ENCODE measurements around the gene PEBP1.

PEBP1 gene

GRCh38 chr12:118187751-118188435 is 52.0 kb downstream of the PEBP1 start:
- Histone ChIP-seq H3K27me3 (replicated peaks; ENCODE audit: control insufficient read depth, insufficient read depth, low read length, poor library complexity, severe bottlenecking) (no peaks in the 10 kb centered on the region), H3K36me3 (ENCODE audit: control insufficient read depth, insufficient read depth, low read length) (peaks cover 20% of the 10 kb centered on the region), H3K4me1 (ENCODE audit: control insufficient read depth, insufficient read depth, low read length, poor library complexity, severe bottlenecking) (no peaks in the 10 kb centered on the region), H3K4me3 (ENCODE audit: insufficient read depth, low read depth, low read length, poor library complexity, severe bottlenecking) (no peak overlapping the region), H3K27ac (ENCODE audit: insufficient read depth, low read length, poor library complexity, severe bottlenecking) (no peak overlapping the region), H3K9me3 (ENCODE audit: control insufficient read depth, low read length) (no peaks in the 10 kb centered on the region)
- DNase-seq = no peak

- DNase-seq = no peak
- H3K36me3 ChIP-seq (ENCODE audit: control insufficient read depth, insufficient read depth, low read length) = peaks cover 27% of the 10 kb centered on the region
- H3K27me3 ChIP-seq (replicated peaks; ENCODE audit: control insufficient read depth, insufficient read depth, low read length, poor library complexity, severe bottlenecking) = no peaks in the 10 kb centered on the region
- no peaks in the 10 kb centered on the region for H3K4me1 ChIP-seq (ENCODE audit: control insufficient read depth, insufficient read depth, low read length, poor library complexity, severe bottlenecking)
- H3K4me3 ChIP-seq (ENCODE audit: insufficient read depth, low read depth, low read length, poor library complexity, severe bottlenecking) = no peak overlapping the region
- H3K27ac ChIP-seq (ENCODE audit: insufficient read depth, low read length, poor library complexity, severe bottlenecking) = no peak overlapping the region
- no peaks in the 10 kb centered on the region for H3K9me3 ChIP-seq (ENCODE audit: control insufficient read depth, low read length)
Observed at GRCh38 chr12:118188690-118189371, 52.9 kb downstream of the PEBP1 start.

- Histone ChIP-seq H3K27ac (ENCODE audit: insufficient read depth, low read length, poor library complexity, severe bottlenecking) (no peak overlapping the region), H3K4me3 (ENCODE audit: insufficient read depth, low read depth, low read length, poor library complexity, severe bottlenecking) (no peak overlapping the region), H3K4me1 (ENCODE audit: control insufficient read depth, insufficient read depth, low read length, poor library complexity, severe bottlenecking) (no peaks in the 10 kb centered on the region), H3K9me3 (ENCODE audit: control insufficient read depth, low read length) (no peaks in the 10 kb centered on the region), H3K36me3 (ENCODE audit: control insufficient read depth, insufficient read depth, low read length) (peaks cover 35% of the 10 kb centered on the region), H3K27me3 (replicated peaks; ENCODE audit: control insufficient read depth, insufficient read depth, low read length, poor library complexity, severe bottlenecking) (no peaks in the 10 kb centered on the region)
- no peak for DNase-seq
Observed at GRCh38 chr12:118189741-118190191, 53.8 kb downstream of the PEBP1 start.

GRCh38 chr12:118190266-118190665 is 54.3 kb downstream of the PEBP1 start:
- Histone ChIP-seq H3K4me3 (ENCODE audit: insufficient read depth, low read depth, low read length, poor library complexity, severe bottlenecking) (no peak overlapping the region), H3K4me1 (ENCODE audit: control insufficient read depth, insufficient read depth, low read length, poor library complexity, severe bottlenecking) (no peaks in the 10 kb centered on the region), H3K27me3 (replicated peaks; ENCODE audit: control insufficient read depth, insufficient read depth, low read length, poor library complexity, severe bottlenecking) (no peaks in the 10 kb centered on the region), H3K27ac (ENCODE audit: insufficient read depth, low read length, poor library complexity, severe bottlenecking) (no peak overlapping the region), H3K36me3 (ENCODE audit: control insufficient read depth, insufficient read depth, low read length) (peaks cover 36% of the 10 kb centered on the region), H3K9me3 (ENCODE audit: control insufficient read depth, low read length) (no peaks in the 10 kb centered on the region)
- DNase-seq = no peak

GRCh38 chr12:118193477-118193876 is 57.6 kb downstream of the PEBP1 start:
- Histone ChIP-seq H3K9me3 (ENCODE audit: control insufficient read depth, low read length) (no peaks in the 10 kb centered on the region), H3K27me3 (replicated peaks; ENCODE audit: control insufficient read depth, insufficient read depth, low read length, poor library complexity, severe bottlenecking) (no peaks in the 10 kb centered on the region), H3K4me3 (ENCODE audit: insufficient read depth, low read depth, low read length, poor library complexity, severe bottlenecking) (no peak overlapping the region), H3K36me3 (ENCODE audit: control insufficient read depth, insufficient read depth, low read length) (peaks cover 48% of the 10 kb centered on the region), H3K4me1 (ENCODE audit: control insufficient read depth, insufficient read depth, low read length, poor library complexity, severe bottlenecking) (no peaks in the 10 kb centered on the region), H3K27ac (ENCODE audit: insufficient read depth, low read length, poor library complexity, severe bottlenecking) (no peak overlapping the region)
- no peak for DNase-seq

GRCh38 chr12:118193958-118194357 is 58.0 kb downstream of the PEBP1 start:
- H3K36me3 ChIP-seq (ENCODE audit: control insufficient read depth, insufficient read depth, low read length) = peaks cover 48% of the 10 kb centered on the region
- DNase-seq = no peak

More at GRCh38 chr12:118193958-118194357, 58.0 kb downstream of the PEBP1 start:
- Histone ChIP-seq H3K4me1 (ENCODE audit: control insufficient read depth, insufficient read depth, low read length, poor library complexity, severe bottlenecking) (no peaks in the 10 kb centered on the region), H3K4me3 (ENCODE audit: insufficient read depth, low read depth, low read length, poor library complexity, severe bottlenecking) (no peak overlapping the region), H3K27ac (ENCODE audit: insufficient read depth, low read length, poor library complexity, severe bottlenecking) (no peak overlapping the region), H3K9me3 (ENCODE audit: control insufficient read depth, low read length) (no peaks in the 10 kb centered on the region), H3K27me3 (replicated peaks; ENCODE audit: control insufficient read depth, insufficient read depth, low read length, poor library complexity, severe bottlenecking) (no peaks in the 10 kb centered on the region)

Measured in effector memory CD4-positive, alpha-beta T cell (primary cell).